T-cell (primary cell): ENCODE data around the gene COX6A2. TPM values are rescaled to one million over a fixed set of nuclear protein-coding genes. Genes with fewer than 3 reads are reported as not detected.

Experiments used
- ATAC-seq, 4 experiments: fragments of 200-7000 bp in 3 of 4; fragments of 150-1000 bp in 1 of 4; cut with Tn5 transposase; replicated peaks in 1 of 4; 1 replicate in 3 of 4; 2 replicates in 1 of 4; pipeline ENCODE4 v1.10.0; 2021; ENCODE audit warnings: moderate library complexity in 3 of 4, mild to moderate bottlenecking in 2 of 4, moderate number of reproducible peaks in 1 of 4
- CTCF ChIA-PET, 2 donors: fragments of 300-600 bp; sonication (Branson Sonifier 250); formaldehyde crosslinking; loops; one replicate each; lab custom pipeline; 2022; ENCODE audit warnings: antibody characterized with exemption in 2 of 2; lab: Charles Lee
- POLR2A ChIA-PET, 2 donors: fragments of 300-600 bp; sonication (Branson Sonifier 250); formaldehyde crosslinking; loops; one replicate each; lab custom pipeline; 2022; ENCODE audit warnings: antibody characterized with exemption in 2 of 2; lab: Charles Lee
- DNase-seq, 35 experiments: peaks; one replicate each; pipeline versions ENCODE4 v3.0.0 to v3.0.0-alpha.2; 2013 to 2023
- H3K27ac ChIP-seq: one replicate; pipeline ENCODE4 v1.5.1; 2013; ENCODE audit warnings: low read length
- H3K27me3 ChIP-seq, 2 experiments: replicated peaks in 1 of 2; 1 replicate in 1 of 2; 2 replicates in 1 of 2; pipeline versions ENCODE4 v1.6.1 to v1.7.0; 2013; ENCODE audit warnings: low read length in 1 of 2, mixed read lengths in 1 of 2; ENCODE audit not compliant: control insufficient read depth in 2 of 2, insufficient read depth in 2 of 2; ENCODE audit errors: extremely low read depth in 1 of 2
- H3K36me3 ChIP-seq, 2 donors: 1 replicate in 1 of 2; 2 replicates in 1 of 2; pipeline versions ENCODE4 v1.6.1 to v1.7.0; 2013; ENCODE audit warnings: low read length in 1 of 2; ENCODE audit not compliant: control insufficient read depth in 2 of 2, insufficient read depth in 1 of 2; ENCODE audit errors: extremely low read depth in 1 of 2
- H3K4me1 ChIP-seq, 2 experiments: 1 replicate in 1 of 2; 2 replicates in 1 of 2; pipeline versions ENCODE4 v1.6.1 to v1.7.0; 2013; ENCODE audit warnings: low read length in 2 of 2, mixed read lengths in 1 of 2; ENCODE audit not compliant: insufficient read depth in 2 of 2, control insufficient read depth in 1 of 2; ENCODE audit errors: extremely low read depth in 1 of 2
- H3K4me3 ChIP-seq, 2 donors: 1 replicate in 1 of 2; 2 replicates in 1 of 2; pipeline versions ENCODE4 v1.5.1 to v1.7.0; 2013; ENCODE audit warnings: mild to moderate bottlenecking in 2 of 2, low read length in 1 of 2, moderate library complexity in 1 of 2; ENCODE audit not compliant: control insufficient read depth in 1 of 2; ENCODE audit errors: extremely low read depth in 1 of 2
- H3K9me3 ChIP-seq: 2 replicates; pipeline ENCODE4 v1.7.0; 2013
- H3K27ac Mint-ChIP-seq, 2 donors: one replicate each; pipeline ENCODE4 v1.8.0; 2020 to 2021; ENCODE audit warnings: mild to moderate bottlenecking in 2 of 2, mixed read lengths in 2 of 2
- H3K27me3 Mint-ChIP-seq, 2 donors: one replicate each; pipeline ENCODE4 v1.8.0; 2021 to 2022; ENCODE audit warnings: mixed read lengths in 2 of 2
- H3K36me3 Mint-ChIP-seq: one replicate; pipeline ENCODE4 v1.8.0; 2021; ENCODE audit warnings: mixed read lengths
- H3K4me1 Mint-ChIP-seq, 3 donors: one replicate each; pipeline ENCODE4 v1.8.0; 2020 to 2022; ENCODE audit warnings: mixed read lengths in 3 of 3, mild to moderate bottlenecking in 1 of 3
- H3K4me3 Mint-ChIP-seq, 3 donors: one replicate each; pipeline ENCODE4 v1.8.0; 2020 to 2022; ENCODE audit warnings: mild to moderate bottlenecking in 3 of 3, mixed read lengths in 3 of 3, moderate library complexity in 3 of 3
- H3K9me3 Mint-ChIP-seq, 3 donors: one replicate each; pipeline ENCODE4 v1.8.0; 2020 to 2022; ENCODE audit warnings: mixed read lengths in 3 of 3
- WGBS: methylation state at CpG from one replicate; pipeline ENCODE4 v1.1.5; 2013; ENCODE audit warnings: missing lambda C conversion rate; ENCODE audit not compliant: insufficient coverage; 5-methylcytosine and 5-hydroxymethylcytosine counted together
- total RNA-seq, 35 experiments: library from RNA in 6 of 35; stranded (reverse) in 6 of 35; fragments of 120-200 nt in 1 of 35; gene quantifications; one replicate each; pipeline versions ENCODE4 v1.2.1 to v1.2.4 and lab custom pipeline; 2013 to 2026

COX6A2 gene
- total RNA-seq, 5 donors from 2014 or later (not counting 1 experiment from before 2014, with no cell fraction given), result not detected

GRCh38 chr16:31470615-31471014 lies 42.5 kb upstream of the COX6A2 start:
- Mint-ChIP-seq H3K27ac (no peak overlapping the region), H3K36me3 (peaks cover 9% of the 10 kb centered on the region), H3K4me1 (peaks cover 13 to 22% (median 19%) of the 10 kb centered on the region in 3 donors), H3K27me3 (peaks cover 6 to 18% of the 10 kb centered on the region in 2 donors), H3K4me3 (no peak overlapping the region), H3K9me3 (no peaks in the 10 kb centered on the region)
- Histone ChIP-seq H3K4me3 (no peak overlapping the region), H3K9me3 (no peaks in the 10 kb centered on the region), H3K27ac (no peak overlapping the region), H3K36me3 (peaks cover 3 to 12% of the 10 kb centered on the region in 2 donors), H3K4me1 (peaks cover 0 to 24% of the 10 kb centered on the region in 2 experiments), H3K27me3 (peaks cover 0 to 28% of the 10 kb centered on the region in 2 experiments)
- CTCF ChIA-PET, result interaction anchor here in 1 of 2 donors (1.0 kb wide), 1 partner anchor 10 kb away, joined by 5 read pairs; no protein-coding TSS in a partner anchor
- 60% methylated on average over 2 of the region's 3 CpGs for WGBS
- DNase-seq (no peak), ATAC-seq (no peak)
- POLR2A ChIA-PET, result no interaction called here

DNA sequence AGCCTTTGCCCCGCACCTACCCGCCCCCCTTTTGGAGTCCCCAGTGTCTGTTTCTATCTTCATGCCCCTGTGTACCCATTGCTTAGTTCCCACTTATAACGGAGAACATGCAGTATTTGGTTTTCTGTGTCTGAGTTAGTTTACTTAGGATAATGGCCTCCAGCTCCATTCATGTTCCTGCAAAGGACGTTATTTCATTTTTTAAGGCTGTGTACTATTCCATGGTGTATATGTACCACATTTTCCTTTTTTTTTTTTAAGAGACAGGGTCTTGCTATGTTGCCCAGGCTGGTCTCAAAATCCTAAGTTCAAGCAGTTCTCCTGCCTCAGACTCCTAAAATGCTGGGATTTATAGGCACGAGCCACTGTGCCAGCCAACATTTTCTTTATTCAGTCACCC lies 39.7 kb upstream of the COX6A2 start:
- Histone ChIP-seq H3K4me3 (no peak overlapping the region), H3K36me3 (peaks cover 2 to 33% of the 10 kb centered on the region in 2 donors), H3K4me1 (peaks cover 0 to 23% of the 10 kb centered on the region in 2 experiments), H3K27ac (peak overlapping the region; percentile 0), H3K27me3 (peaks cover 0 to 19% of the 10 kb centered on the region in 2 experiments), H3K9me3 (no peaks in the 10 kb centered on the region)
- ATAC-seq (no peak), DNase-seq (no peak)
- H3K4me3 Mint-ChIP-seq, result no peak overlapping the region
- ChIA-PET CTCF (interaction anchor here in 1 of 2 donors (0.6 kb wide), 1 partner anchor 11 kb away, joined by 4 read pairs; no protein-coding TSS in a partner anchor), POLR2A (no interaction called here)
- peaks cover 21% of the 10 kb centered on the region for H3K36me3 Mint-ChIP-seq
- peak overlapping the region in 1 of 2 donors; percentile 78 for H3K27ac Mint-ChIP-seq
- no CpG with 5 or more reads among the region's 5 CpGs for WGBS
- peaks cover 5 to 12% of the 10 kb centered on the region in 2 donors for H3K27me3 Mint-ChIP-seq
- H3K4me1 Mint-ChIP-seq, result peaks cover 13 to 19% (median 17%) of the 10 kb centered on the region in 3 donors
- no peaks in the 10 kb centered on the region for H3K9me3 Mint-ChIP-seq

DNA sequence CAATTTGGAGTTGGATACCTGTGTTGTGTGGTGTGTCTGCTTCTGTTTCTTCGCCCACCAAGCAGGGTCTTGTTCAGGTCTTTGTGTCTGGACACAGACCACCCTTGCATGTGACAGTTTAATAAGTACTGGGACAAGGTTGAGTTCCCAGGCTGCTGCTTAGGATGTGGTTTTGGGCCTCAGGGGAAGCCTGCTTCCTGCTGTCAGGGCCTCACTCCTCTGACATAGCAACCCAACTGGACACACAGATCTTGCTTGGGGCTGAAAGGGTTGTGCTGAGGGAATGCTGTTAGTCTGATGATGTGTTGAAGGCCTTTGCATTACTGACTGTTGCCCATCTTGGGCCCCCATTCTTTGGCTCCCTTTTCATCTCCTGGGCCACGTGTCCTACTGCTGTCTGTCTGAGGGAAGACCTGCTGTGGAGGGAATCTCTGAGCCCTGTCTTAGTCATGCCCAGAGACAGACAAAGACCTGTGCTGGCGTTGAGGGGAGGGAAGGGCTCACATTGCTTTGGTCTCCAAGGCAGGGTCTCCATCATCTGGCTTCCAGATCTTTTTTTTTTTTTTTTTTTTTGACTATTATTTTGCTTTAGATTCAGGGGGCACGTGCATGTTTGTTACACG lies 39.1 kb upstream of the COX6A2 start:
- ChIA-PET CTCF (no interaction called here), POLR2A (no interaction called here)
- ATAC-seq, result peak in 1 of 4 experiments; percentile 58
- H3K27ac ChIP-seq, result peak overlapping the region; percentile 0
- H3K4me1 ChIP-seq, result peaks cover 0 to 17% of the 10 kb centered on the region in 2 experiments
- H3K27me3 ChIP-seq, result peaks cover 0 to 13% of the 10 kb centered on the region in 2 experiments
- H3K36me3 Mint-ChIP-seq, result peaks cover 21% of the 10 kb centered on the region
- H3K4me1 Mint-ChIP-seq, result peaks cover 8 to 14% (median 12%) of the 10 kb centered on the region in 3 donors
- DNase-seq, result no peak
- WGBS, result 43% methylated on average over 2 of the region's 5 CpGs
- H3K4me3 ChIP-seq, result no peak overlapping the region
- no peaks in the 10 kb centered on the region for H3K9me3 ChIP-seq
- peak overlapping the region in 1 of 2 donors; percentile 78 for H3K27ac Mint-ChIP-seq
- peaks cover 4 to 39% of the 10 kb centered on the region in 2 donors for H3K36me3 ChIP-seq
- no peaks in the 10 kb centered on the region for H3K9me3 Mint-ChIP-seq
- H3K4me3 Mint-ChIP-seq, result no peak overlapping the region
- peaks cover 0 to 7% of the 10 kb centered on the region in 2 donors for H3K27me3 Mint-ChIP-seq

DNA sequence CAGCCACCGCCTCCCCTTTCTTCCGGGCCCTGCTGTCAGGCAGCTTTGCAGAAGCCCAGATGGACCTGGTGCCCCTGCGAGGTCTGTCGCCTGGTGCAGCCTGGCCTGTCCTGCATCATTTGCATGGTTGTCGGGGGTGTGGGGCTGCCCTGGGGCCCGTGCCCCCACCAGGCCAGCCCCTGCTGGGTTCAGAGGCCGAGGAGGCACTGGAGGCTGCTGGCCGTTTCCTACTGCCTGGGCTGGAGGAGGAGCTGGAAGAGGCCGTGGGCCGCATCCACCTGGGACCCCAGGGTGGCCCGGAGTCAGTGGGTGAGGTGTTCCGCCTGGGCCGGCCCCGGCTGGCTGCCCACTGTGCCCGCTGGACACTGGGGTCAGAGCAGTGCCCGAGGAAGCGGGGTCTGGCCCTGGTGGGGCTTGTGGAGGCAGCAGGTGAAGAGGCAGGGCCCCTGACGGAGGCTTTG lies 38.3 kb upstream of the COX6A2 start:
- ChIA-PET POLR2A (no interaction called here), CTCF (no interaction called here)
- Mint-ChIP-seq H3K9me3 (no peaks in the 10 kb centered on the region), H3K27ac (no peak overlapping the region), H3K4me1 (peaks cover 8 to 14% (median 12%) of the 10 kb centered on the region in 3 donors), H3K36me3 (peaks cover 21% of the 10 kb centered on the region), H3K4me3 (no peak overlapping the region), H3K27me3 (peaks cover 0 to 5% of the 10 kb centered on the region in 2 donors)
- no peak for DNase-seq
- Histone ChIP-seq H3K9me3 (no peaks in the 10 kb centered on the region), H3K27ac (no peak overlapping the region), H3K27me3 (peaks cover 0 to 6% of the 10 kb centered on the region in 2 experiments), H3K4me1 (peaks cover 0 to 11% of the 10 kb centered on the region in 2 experiments), H3K4me3 (no peak overlapping the region), H3K36me3 (peaks cover 6 to 42% of the 10 kb centered on the region in 2 donors)
- WGBS, result 93% methylated on average over 17 of the region's 18 CpGs
- ATAC-seq, result no peak

DNA sequence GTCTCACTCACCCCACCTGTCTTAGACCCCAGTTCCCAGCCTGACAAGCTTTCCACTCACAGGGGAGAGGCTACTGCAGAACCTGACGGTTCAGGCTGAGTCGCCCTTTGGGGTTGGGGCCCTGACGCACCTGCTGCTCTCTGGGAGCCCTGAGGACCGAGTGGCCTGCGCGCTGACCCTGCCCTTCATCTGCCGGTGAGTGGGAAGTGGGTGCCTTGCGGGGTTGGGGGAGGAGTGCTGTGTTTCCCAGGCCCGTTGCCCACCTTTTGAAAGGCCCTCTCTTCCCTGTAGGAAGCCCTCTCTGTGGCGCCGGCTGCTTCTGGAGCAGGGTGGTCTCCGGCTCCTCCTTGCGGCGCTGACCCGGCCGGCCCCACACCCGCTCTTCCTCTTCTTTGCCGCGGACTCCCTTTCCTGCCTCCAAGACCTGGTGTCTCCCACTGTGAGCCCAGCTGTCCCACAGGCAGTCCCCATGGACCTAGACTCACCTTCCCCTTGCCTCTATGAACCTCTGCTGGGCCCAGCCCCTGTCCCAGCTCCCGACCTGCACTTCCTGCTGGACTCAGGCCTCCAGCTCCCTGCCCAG lies 37.7 kb upstream of the COX6A2 start:
- Mint-ChIP-seq H3K27ac (no peak overlapping the region), H3K4me3 (no peak overlapping the region), H3K9me3 (no peaks in the 10 kb centered on the region), H3K36me3 (peaks cover 21% of the 10 kb centered on the region), H3K4me1 (peaks cover 13 to 17% (median 17%) of the 10 kb centered on the region in 3 donors), H3K27me3 (no peaks in the 10 kb centered on the region)
- H3K9me3 ChIP-seq, result no peaks in the 10 kb centered on the region
- WGBS, result 92% methylated on average over 12 of the region's 20 CpGs
- ATAC-seq, result no peak
- H3K27ac ChIP-seq, result no peak overlapping the region
- peaks cover 0 to 14% of the 10 kb centered on the region in 2 experiments for H3K4me1 ChIP-seq
- H3K4me3 ChIP-seq, result no peak overlapping the region
- H3K27me3 ChIP-seq, result peaks cover 0 to 1% of the 10 kb centered on the region in 2 experiments
- DNase-seq, result no peak
- ChIA-PET CTCF (no interaction called here), POLR2A (no interaction called here)
- peaks cover 6 to 42% of the 10 kb centered on the region in 2 donors for H3K36me3 ChIP-seq

GRCh38 chr16:31464781-31465260 lies 36.7 kb upstream of the COX6A2 start:
- no peaks in the 10 kb centered on the region for H3K9me3 ChIP-seq
- Mint-ChIP-seq H3K27me3 (no peaks in the 10 kb centered on the region), H3K27ac (no peak overlapping the region)

More at GRCh38 chr16:31464781-31465260, 36.7 kb upstream of the COX6A2 start:
- no peak overlapping the region for H3K4me3 ChIP-seq
- H3K36me3 Mint-ChIP-seq, result peaks cover 21% of the 10 kb centered on the region
- H3K4me1 Mint-ChIP-seq, result peaks cover 24 to 26% (median 26%) of the 10 kb centered on the region in 3 donors
- CTCF ChIA-PET, result no interaction called here
- H3K4me3 Mint-ChIP-seq, result no peak overlapping the region
- H3K27me3 ChIP-seq, result no peaks in the 10 kb centered on the region
- H3K9me3 Mint-ChIP-seq, result no peaks in the 10 kb centered on the region
- H3K27ac ChIP-seq, result no peak overlapping the region
- peaks cover 8 to 23% of the 10 kb centered on the region in 2 experiments for H3K4me1 ChIP-seq
- POLR2A ChIA-PET, result no interaction called here
- ATAC-seq (no peak), DNase-seq (no peak)
- 95% methylated on average over 16 of the region's 17 CpGs for WGBS
- H3K36me3 ChIP-seq, result peaks cover 6 to 42% of the 10 kb centered on the region in 2 donors
